ENCODE results near the gene AP3B2. TPM values are rescaled to one million over a fixed set of nuclear protein-coding genes. Genes with fewer than 3 reads are reported as not detected.

Gene AP3B2
- total RNA-seq, 1 experiment from 2014 or later, result 0.07 TPM

- Histone ChIP-seq H3K79me2 (ENCODE audit: insufficient read depth, low read length) (peaks cover 67% of the 10 kb centered on the region), H4K20me1 (ENCODE audit: insufficient read depth) (peaks cover 6% of the 10 kb centered on the region; the same call in 1 of the 2 replicates), H3K9me2 (ENCODE audit: insufficient read depth) (no peaks in the 10 kb centered on the region), H3K9me3 (ENCODE audit: control insufficient read depth in 1 of 2, insufficient read depth in 1 of 2, low read depth in 1 of 2, low read length in 2 of 2) (no peaks in the 10 kb centered on the region), H3K4me1 (ENCODE audit: control insufficient read depth in 1 of 2, insufficient read depth in 2 of 2, low read length in 2 of 2) (peaks cover 12 to 22% of the 10 kb centered on the region in 2 experiments), H2AFZ (ENCODE audit: low read depth, low read length, poor library complexity, severe bottlenecking) (no peak overlapping the region), H3K9ac (ENCODE audit: low read length) (peak overlapping the region; percentile 76), H3K27ac (ENCODE audit: low read depth, low read length) (peak overlapping the region; percentile 69; the same call in 1 of the 2 replicates), H3K27me3 (ENCODE audit: insufficient read depth, low read length) (no peaks in the 10 kb centered on the region), H3K4me3 (replicated peaks in 1 of 2; ENCODE audit: low read depth in 1 of 2, low read length in 2 of 2) (peak overlapping the region; percentile 72 to 74), H3K36me3 (ENCODE audit: control insufficient read depth in 1 of 2, insufficient read depth in 2 of 2, low read length in 2 of 2) (peaks cover 22 to 29% of the 10 kb centered on the region in 2 experiments), H3K4me2 (ENCODE audit: low read length) (peak overlapping the region; percentile 95)
- ChIA-PET RAD21 (ENCODE audit: low non-redundant PET in 1 of 2, low total read pairs in 2 of 2, uncharacterized antibody in 2 of 2, unreplicated experiment in 2 of 2) (no interaction called here), POLR2A (interaction anchor here (1.7 to 2.1 kb wide), 3 partner anchors 9 to 211 kb away, joined by 4 to 8 read pairs (median 4); partner anchors contain the start of gene RPS17), CTCF (no interaction called here)
- TF ChIP-seq RAD21 (IDR thresholded peaks at IDR 0.05; ENCODE audit: low read depth) (no peak), JUND (IDR thresholded peaks at IDR 0.05) (no peak), EGR1 (IDR thresholded peaks at IDR 0.05; ENCODE audit: low read depth) (no peak), EZH2 (IDR thresholded peaks at IDR 0.05) (no peak), CBX3 (IDR thresholded peaks at IDR 0.05; ENCODE audit: low read depth) (no peak), CEBPB (IDR thresholded peaks at IDR 0.05; ENCODE audit: low read depth) (no peak), ZBTB33 (IDR thresholded peaks at IDR 0.05; ENCODE audit: extremely low read depth, insufficient replicate concordance, low read length) (no peak), SRF (IDR thresholded peaks at IDR 0.05; ENCODE audit: low read depth) (no peak), YY1 (IDR thresholded peaks at IDR 0.05; ENCODE audit: extremely low read depth, insufficient replicate concordance, low read depth, low read length) (no peak), POLR2A (IDR thresholded peaks at IDR 0.05; ENCODE audit: borderline replicate concordance, extremely low read depth, insufficient read depth, insufficient read length) (no peak), MAX (IDR thresholded peaks at IDR 0.05) (no peak), ZFX (IDR thresholded peaks at IDR 0.05) (no peak)
- intact Hi-C loops (cut with micrococcal nuclease), result loop anchor here (5.0 kb wide), 3 partner anchors 56 to 261 kb away; partner anchors contain the start of genes C15orf40, FSD2, RAMAC and WHAMM
- BruUV-seq (replicated peaks), result no TSS peak
- no peak for DNase-seq (ENCODE audit: low read depth, low spot score)
- ATAC-seq, result no peak
These were observed 41.6 kb upstream of the AP3B2 start for GRCh38 chr15:82751308-82751707.

Measured in HCT116 (cell line).